PC-3 (cell line): ENCODE measurements around the gene CAPN3.

Source experiments
- EZH2 ChIP-seq: fragments of 300-600 bp; sonication (generic); IDR thresholded peaks from one replicate; pipeline ENCODE4 v1.6.1; 2017; ENCODE audit warnings: antibody characterized with exemption, mild to moderate bottlenecking, low read length; ENCODE audit not compliant: unreplicated experiment
- EZH2phosphoT487 ChIP-seq: fragments of 300-600 bp; sonication (generic); IDR thresholded peaks from 2 replicates; pipeline ENCODE4 v1.6.1; 2018; ENCODE audit warnings: mild to moderate bottlenecking, antibody characterized with exemption, low read length, borderline replicate concordance
- TF ChIP-seq, protein P1 (sequence below): fragments of 300-600 bp; sonication (generic); conservative IDR thresholded peaks from 2 replicates; pipeline ENCODE4 v1.5.1; 2017; ENCODE audit warnings: antibody characterized with exemption, low read depth, mild to moderate bottlenecking, low read length

DNA sequence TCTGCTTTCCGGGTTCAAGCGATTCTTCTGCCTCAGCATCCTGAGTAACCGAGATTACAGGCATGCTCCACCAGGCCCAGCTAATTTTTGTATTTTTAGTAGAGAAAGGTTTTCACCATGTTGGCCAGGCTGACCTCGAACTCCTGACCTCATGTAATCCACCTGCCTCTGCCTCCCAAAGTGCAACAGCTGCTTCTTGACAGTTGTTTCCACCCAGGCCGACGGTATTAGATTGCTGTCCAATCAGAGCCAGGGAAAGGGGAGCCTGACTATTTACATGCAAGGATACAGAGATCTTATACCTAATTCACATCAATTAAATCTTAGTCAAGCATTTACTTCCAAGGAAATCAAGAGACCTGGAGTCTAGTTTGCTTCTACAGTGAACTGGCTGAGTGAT is 4.0 kb upstream of the CAPN3 start:
- TF ChIP-seq, protein P1, sequence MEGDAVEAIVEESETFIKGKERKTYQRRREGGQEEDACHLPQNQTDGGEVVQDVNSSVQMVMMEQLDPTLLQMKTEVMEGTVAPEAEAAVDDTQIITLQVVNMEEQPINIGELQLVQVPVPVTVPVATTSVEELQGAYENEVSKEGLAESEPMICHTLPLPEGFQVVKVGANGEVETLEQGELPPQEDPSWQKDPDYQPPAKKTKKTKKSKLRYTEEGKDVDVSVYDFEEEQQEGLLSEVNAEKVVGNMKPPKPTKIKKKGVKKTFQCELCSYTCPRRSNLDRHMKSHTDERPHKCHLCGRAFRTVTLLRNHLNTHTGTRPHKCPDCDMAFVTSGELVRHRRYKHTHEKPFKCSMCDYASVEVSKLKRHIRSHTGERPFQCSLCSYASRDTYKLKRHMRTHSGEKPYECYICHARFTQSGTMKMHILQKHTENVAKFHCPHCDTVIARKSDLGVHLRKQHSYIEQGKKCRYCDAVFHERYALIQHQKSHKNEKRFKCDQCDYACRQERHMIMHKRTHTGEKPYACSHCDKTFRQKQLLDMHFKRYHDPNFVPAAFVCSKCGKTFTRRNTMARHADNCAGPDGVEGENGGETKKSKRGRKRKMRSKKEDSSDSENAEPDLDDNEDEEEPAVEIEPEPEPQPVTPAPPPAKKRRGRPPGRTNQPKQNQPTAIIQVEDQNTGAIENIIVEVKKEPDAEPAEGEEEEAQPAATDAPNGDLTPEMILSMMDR: no peak
- TF ChIP-seq EZH2phosphoT487 (no peak), EZH2 (no peak)
